Amygdala (tissue), 56 donors: Measurements from ENCODE around the gene TFCP2L1.

ENCODE experiments used
- DNase-seq, 56 donors: peaks; one replicate each; lab custom pipeline; 2025; lab: John Stamatoyannopoulos, UW

TFCP2L1 gene

DNA sequence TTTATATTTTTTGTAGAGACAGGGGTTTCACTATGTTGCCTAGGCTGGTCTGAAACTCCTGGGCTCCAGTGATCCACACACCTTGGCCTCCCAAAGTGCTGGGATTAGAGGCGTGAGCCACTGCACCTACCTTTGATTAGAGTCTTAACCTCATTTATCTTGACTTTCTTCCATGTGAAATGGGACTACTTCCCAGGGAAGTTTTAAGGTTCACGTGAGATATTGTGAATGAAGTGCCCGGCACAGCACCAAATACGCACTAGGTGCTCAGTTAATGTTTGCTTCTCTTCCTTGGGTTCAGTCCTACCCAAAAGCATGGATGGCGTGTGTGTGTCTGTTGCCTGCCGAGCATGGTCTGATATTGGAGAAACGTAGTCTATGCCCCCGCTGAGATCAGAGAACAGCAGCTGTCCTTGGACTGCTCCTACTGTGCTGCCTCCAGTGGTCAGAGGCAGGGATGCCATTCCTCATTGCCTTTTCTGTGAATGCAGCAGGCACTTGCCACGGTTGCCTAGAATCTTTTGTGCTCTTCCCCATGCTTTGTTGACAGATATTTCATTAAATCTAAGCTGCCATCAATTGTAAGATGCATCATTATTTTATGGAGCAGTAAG is 12.3 kb upstream of the TFCP2L1 start:
- DNase-seq, result peak in 14 of 56 donors; percentile 5 to 53 (median 20)

DNA sequence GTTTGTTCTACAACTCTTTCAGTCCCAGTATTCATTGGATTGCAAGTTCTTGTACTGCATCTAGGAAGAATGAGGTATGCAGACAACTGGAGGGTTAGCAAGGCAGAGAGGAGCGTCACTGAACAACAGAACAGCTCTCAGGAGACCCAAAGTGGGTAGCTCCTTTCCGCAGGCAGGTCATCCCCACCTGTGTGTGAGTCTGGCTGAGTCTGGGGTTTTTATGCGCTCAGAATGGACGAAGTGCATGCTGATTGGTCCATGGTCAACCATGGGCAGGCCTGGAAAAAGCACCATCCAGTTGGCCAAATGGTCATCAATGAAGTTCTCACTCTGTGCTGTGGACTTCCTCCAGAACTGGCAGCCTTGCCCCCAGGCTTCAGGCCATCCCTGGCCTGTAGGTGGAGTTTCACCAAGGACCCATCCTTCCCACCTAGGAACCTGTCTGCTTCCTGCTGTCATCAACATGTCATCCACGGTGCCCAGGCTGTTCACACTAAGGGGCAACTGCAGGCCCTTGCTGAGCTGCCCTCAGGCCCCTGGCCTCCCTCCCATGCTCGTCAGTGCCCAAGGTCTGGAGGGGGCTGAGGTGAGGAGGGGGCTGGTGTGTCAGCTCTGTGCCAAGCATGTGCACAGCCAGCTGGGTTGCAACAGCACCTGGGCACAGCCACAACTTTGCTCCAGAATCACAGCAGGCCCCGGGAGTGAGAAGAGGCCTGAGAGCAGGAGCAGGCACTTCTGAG is 11.1 kb upstream of the TFCP2L1 start:
- DNase-seq, result no peak

DNA sequence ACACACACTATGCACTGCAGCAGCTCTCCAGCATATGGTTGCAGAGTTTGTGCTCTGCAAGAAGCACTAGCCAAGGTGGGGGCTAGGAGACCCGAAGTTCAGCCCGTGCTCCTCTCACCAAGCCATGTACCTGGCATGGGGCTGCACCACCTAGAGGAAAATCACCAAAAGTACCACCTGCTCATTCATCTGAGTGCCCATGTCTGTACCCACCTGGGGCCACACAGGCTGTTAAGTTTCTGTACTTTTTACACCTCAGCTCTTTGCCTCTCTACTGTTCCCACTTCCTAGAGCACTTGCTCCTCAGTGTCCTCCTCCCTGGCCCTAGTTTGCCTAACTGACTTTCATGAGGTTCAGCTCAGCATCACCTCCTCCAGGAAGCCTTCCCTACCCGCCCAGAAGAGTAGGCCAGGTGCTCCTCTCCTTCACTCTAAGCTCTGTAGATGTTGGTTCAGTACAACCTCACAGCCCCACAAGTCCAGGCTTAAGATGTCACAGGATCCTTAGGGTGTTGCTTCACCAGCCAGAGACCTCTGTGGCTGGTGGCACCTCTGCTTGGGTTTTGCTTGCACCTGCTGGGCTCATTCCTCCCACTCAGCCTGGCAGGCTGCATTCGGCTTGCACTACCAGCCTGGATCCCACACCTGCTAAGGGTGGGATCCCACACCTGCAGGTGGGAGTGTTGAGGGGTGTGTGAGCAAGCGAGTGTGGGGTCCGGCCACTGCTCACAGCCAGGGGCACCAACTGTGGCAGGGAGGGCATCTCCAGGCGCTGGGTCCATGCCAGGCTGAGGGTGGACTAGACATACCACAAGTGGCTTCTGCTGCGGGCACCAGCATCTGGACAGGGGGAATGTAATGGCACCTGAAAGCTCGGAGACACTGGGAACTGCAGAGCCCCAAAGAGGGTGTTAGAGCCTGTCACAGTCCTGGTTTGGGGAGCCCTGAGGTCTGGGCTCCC is 10.2 kb upstream of the TFCP2L1 start:
- no peak for DNase-seq

DNA sequence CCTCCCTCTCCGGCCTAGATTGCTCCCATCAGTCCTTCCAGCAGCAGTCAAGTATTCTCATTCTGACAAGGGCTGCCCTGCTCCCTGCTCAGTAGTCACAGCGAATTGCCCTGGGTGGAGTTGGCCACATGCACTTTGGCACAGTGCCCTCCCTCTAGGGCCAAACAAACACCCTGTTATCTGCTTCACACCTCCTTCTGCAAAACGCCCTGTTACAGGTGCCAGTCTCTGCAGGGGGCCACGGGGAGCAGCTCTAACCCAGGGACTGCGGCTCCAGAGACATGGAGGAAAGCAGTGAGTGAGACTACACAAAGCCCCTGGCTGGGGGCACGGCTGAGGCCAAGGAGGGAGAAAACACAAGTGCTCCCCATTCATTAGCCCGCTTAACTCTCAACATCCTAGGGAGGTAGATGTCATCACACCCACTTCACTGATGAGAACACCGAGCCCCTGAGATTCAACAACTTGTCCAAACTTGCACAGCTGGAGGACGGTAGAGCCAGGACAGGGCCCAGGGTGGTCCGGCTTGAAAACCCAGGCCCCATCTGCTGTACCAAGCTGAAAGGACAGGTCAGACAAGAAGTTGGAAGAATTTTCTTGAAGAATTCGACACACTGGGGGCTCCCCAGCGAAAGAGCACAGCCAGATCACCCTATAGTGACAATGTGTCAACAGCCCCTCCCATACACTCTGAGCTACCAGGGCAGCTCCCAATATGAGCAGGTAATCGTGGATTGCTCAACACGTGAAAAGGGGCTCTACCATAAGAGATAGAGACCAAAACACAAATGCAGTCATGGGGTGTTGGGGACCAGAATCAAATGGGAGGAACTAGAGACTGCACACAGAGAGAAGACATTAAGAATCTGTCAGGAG is 8.7 kb upstream of the TFCP2L1 start:
- DNase-seq, result peak in 1 of 56 donors; percentile 18

DNA sequence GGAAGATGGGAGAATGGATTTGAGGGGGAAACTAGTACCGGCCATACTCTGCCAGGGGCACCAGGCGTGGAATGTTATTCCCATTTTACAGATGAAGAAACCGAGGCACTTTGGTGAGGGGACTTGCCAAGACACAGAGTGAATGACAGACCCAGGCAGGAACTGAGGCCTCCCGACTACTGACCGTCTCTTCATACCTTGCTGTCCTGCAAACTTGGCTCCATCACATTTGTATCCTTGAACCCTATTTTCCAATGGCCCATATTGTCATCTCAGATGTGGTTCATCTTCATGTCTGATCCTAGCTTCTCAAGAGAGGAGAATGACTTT is 6.2 kb upstream of the TFCP2L1 start:
- no peak for DNase-seq

DNA sequence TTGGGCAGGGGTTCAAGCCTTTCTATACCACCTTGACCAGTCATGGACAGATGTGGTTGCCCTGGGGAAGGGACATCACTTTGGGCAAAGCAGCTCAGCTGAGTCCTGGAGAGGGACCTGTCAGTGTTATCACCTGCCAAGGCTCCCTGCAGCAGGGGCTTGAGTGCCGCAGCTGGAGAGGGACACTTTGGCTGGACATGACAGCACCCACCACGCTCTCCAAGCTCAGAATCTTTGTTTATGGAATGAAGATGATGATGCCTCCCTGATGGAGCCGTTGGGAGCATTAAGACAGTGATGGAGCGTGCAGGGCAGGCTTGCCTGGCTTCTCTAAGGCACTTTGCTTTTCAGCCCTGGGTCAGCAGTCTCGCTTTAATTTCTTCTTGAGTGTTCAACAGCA is 4.3 kb upstream of the TFCP2L1 start:
- no peak for DNase-seq

DNA sequence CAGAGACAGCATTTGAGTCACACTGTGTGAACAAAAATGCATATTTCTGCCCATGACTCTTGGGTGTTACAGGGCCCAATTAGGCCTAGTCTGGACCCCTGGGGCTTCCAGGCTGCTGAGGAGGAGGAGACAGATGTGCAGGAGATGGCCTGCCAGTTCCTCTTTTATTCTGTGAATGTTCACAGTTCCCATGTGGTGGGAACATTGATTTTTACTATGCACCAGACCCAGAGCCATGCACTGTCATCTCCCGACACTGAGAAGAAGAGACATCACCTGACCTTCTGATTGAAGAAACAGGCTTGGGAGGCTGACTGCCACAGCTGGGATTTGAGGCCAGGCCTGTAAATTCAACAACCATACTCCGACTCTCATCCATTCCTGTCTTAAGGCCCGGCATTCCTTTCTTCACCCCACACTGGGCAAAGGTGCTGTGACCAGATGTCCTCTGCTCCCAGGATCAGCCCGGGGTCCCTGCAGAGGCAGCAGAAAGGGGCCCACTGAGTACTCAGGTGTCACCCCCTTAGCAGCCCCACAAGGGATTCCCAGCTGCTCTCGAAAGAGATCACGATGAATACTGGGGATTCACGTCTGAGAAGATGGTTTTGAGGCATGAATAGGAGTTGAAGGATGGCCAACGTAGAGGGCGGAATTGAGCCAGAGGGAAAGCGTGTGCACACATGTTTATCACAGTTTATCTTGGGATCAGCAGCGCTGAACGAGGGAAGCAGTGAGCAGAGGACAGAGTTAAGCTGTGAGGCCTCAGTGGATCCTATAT is 3.6 kb upstream of the TFCP2L1 start:
- DNase-seq, result no peak

DNA sequence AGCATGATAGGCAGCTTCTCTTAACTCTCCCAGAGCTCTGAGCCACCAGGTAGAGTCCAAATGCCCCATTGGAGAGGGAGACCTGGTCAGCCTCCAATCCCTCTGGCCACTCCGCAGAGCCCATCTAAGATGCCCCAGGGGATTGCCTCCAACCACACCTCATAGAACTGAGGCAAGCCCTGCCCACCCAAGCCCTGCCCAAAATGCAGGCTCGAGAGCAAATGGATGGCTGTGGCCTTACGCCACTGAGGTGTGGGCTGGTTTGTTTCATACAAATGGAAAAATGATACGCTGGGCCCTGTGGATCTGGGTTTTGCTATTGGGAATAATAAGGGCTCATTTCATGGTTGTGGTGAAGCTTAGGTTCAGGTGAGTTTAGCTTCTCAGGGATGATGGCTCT is 3.0 kb upstream of the TFCP2L1 start:
- DNase-seq, result no peak

DNA sequence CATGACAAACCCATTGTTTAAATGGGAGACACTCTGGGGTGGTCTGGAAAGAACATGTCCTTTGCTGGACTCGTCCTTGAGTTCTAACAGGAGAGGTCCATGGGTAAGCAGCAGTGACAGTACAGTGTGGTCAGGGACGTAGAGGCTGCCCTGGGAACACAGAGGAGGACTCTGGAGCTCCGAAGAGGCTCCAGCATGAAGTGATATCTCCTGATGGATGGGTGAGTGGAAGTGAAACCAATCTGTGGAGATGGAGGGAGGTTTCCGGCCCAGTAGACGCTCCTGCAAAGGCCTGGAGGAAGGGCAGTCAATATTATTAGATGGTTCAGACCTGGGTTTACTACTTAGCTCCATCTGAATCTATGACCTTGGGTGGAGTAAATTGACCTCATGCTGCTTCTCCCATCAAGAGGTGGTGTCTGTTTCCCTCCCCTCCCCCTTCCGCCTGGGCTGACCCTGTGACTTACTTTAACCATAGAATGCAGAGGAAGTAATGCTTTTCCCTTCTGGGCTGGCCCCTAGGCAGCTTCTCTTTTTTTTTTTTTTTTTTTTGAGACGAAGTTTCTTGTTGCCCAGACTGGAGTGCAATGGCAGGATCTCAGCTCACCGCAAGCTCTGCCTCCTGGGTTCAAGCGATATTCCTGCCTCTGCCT is 2.3 kb upstream of the TFCP2L1 start:
- peak in 2 of 56 donors; percentile 26 to 31 for DNase-seq

DNA sequence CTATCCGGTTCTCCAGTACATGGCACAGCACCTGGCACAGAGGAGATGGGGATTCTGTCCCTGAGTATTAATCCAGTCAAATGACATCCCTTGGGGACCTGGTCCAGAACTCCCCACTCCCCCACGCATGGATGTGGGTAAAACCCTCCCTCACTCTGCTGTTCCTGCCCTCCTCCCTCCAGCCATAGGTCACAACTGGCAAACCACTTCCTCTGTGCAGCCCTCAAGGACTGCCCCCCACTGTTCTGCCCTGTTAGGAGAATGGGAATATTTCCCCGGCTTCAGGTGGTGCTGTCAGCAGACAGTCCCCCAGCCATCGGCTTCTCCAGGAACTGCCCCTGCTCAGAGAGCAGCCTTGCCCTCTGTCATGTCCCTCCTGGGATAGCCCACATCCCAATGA is 1.5 kb upstream of the TFCP2L1 start:
- no peak for DNase-seq

DNA sequence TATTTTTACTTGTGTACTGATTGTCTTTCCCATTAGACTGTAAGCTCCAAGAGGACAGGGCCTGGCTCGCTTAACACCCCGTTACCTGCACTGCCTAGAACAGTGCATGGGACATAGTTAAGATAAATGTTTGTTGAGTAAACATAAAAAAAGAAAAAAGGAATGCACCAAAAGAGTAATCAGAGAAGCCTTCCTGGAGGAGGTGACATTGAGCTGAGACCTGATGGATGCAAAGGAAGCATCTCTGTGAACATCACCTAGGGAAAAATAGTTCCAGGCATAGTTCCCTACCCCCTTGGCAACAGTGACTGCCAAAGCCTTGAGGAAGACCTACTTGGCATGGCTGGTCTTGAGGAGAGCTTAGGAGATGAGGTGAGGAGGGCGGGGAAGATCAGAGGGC is 924 bp upstream of the TFCP2L1 start:
- no peak for DNase-seq

DNA sequence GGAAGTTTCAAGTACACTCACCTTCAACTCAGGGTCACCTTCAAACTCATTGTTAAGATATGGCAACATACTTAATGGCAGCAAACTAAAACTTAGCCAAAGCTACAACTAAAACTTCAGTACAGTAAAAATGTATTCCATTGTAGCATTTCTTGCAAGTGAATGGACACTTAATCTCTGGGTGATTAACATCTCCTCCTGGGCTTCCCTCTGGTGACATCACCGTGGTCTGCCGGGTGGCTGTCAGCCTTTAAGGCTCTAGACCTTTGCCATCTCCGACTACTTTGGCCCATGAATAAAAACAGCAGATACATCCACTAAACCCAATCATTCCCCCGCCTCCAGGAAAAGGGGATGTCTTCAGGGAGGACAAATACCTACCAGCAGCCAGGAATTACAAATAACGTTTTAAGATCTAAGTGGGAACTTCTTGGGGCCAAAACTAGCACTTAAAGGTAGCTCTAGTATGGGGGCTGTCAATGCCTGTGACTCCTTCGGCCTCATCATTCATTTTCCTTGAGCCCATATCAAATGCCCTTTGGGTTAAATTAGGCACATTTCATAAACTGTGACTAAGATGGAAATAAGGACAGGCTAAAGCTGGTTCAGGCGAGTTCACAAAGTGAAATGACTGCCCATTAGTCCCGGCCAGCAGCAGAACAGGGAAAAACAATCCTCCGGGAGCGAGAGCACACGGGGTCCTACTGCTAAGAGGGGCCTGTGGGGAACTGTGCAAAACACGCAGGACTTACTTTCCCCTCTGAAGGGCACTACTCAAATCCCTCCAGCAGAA is 1.1 kb downstream of the TFCP2L1 start:
- no peak for DNase-seq

DNA sequence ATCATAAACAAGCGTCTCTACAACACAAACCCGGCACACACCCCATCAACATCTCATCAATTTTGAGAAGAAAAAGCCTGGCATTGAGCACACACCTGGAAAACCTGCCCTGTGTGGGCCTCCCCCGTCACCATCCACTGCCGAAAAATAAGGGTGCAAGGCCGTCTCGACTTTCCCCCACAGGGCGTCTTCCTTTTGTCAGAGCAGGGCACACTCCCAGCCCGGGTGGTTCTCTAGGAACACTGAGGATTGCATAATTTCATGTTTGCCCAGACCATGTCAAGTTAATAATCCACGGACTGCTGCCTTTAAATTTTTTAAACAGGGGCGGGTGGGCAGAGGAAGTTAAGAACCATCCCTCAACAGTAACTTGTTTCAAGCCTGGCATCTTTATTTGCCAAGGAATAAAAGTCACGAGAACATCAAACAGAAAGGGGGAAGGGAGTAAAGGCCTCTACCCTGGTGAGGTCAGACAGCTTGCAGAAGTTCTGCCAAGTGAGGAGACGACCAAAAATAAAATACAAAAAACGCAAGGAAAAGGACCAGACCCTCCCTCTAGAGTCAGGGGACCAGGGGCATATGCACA is 2.1 kb downstream of the TFCP2L1 start:
- no peak for DNase-seq

DNA sequence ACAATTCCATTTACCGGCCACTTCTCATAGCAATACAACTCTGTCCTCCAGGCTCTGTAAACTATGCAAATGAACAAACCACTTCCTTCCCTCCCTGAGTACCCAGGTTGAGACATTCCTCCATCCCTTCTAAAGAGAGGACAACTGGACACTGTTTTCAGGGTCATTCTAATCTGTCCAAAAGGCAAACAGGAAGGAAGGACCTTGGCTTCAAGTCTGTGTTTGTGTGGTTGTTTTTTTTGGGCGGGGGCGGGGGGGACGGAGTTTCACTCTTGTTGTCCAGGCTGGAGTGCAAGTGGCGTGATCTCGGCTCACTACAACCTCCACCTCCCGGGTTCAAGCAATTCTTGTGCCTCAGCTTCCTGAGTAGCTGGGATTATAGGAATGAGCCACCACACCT is 3.3 kb downstream of the TFCP2L1 start:
- DNase-seq, result no peak

DNA sequence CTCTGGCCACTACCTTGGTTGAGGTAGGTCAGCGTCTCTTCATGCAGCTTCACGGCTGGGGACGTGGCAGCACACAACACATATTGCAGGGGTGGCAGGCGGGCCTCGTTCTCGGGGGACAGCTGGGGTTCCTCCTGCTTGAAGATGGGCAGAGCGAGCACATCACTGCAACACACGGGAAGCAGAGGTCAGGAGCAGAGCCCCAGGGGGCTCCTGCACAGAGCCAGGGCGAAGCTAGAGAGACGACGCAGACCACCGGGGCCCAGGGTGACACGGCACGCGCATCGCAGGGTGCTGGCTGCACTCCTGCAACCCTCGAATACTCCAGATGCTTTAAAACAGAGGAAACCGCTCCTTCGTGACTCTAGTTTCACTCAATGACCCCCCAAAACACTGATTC is 3.9 kb downstream of the TFCP2L1 start:
- no peak for DNase-seq

DNA sequence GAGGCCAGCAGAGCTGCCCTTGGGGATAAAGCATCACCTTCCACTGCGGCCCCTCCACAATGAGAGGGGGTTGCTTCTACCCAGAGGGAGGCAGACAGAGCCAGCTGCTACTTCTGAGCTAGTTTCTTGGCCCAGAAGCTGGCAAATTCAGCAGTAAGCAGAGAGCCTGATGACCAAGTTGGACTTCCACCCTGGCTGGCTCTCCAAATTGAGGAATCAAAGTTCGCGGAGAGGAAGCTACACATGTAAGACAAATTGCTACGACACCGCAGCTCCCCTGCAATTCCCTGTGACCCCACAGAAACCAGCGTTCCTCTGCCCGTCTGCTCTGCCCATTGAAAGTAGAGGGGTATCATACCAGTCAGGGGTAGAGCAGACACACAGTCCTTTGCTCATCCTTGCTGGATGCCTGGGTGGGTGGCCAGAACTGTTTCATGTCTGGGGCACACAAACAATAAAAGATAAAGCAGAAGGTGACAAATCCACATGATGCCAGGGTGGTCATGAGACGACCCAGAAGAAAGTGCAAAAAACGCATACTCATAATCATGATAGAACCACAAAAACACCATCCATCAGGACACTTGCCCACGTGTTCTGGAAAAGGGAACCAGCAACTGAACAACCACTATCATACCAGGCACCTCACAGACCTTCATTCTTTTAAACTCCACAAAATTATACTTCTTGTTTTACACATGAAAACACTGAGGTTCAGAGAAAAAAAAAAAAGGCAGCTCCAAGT is 5.4 kb downstream of the TFCP2L1 start:
- no peak for DNase-seq

DNA sequence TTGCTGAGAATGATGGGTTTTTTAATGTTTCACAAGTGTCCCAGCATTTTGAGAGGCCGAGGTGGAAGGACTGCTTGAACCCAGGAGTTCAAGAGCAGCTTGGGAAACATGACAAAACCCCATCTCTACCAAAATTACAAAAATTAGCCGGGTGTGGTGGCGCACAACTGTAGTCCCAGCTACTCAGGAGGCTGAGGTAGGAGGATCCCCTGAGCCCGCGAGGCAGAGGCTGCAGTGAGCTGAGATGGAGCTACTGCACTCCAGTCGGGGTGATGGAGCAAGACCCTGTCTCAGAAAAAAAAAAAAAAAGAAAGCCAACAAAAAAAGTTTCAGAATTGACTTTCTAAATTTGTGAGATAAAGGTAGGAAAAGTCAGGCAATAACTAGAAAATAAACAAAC is 8.7 kb downstream of the TFCP2L1 start:
- DNase-seq, result no peak
